ENCODE results near the gene CTNNA2. TPM values are rescaled to one million over a fixed set of nuclear protein-coding genes. Genes with fewer than 3 reads are reported as not detected.

CTNNA2 gene
- total RNA-seq, 6 donors from 2014 or later: not detected

GRCh38 chr2:79564065-79564464 lies 51.2 kb downstream of the CTNNA2 start:
- DNase-seq (no peak), ATAC-seq (ENCODE audit: low FRiP score in 2 of 2) (no peak)
- no peaks in the 10 kb centered on the region for H3K9me3 ChIP-seq
- WGBS, 2 donors: 88 to 95% methylated on average over 6 of the region's 6 CpGs
- H3K36me3 ChIP-seq: no peaks in the 10 kb centered on the region
- no peaks in the 10 kb centered on the region for H3K4me1 ChIP-seq
- no peaks in the 10 kb centered on the region for H3K27me3 ChIP-seq
- no peak overlapping the region for H3K27ac ChIP-seq
- H3K4me3 ChIP-seq: no peak overlapping the region
- TF ChIP-seq POLR2A (IDR thresholded peaks at IDR 0.05): no peak
- TF ChIP-seq POLR2AphosphoS5 (IDR thresholded peaks at IDR 0.05): no peak
- no peak for TF ChIP-seq CTCF (IDR thresholded peaks at IDR 0.05)
- no peak for TF ChIP-seq EP300 (IDR thresholded peaks at IDR 0.05)

GRCh38 chr2:79569048-79569447 lies 56.2 kb downstream of the CTNNA2 start:
- ATAC-seq (ENCODE audit: low FRiP score in 2 of 2) (no peak), DNase-seq (no peak)
- Histone ChIP-seq H3K4me1 (no peaks in the 10 kb centered on the region), H3K27me3 (no peaks in the 10 kb centered on the region), H3K36me3 (no peaks in the 10 kb centered on the region), H3K27ac (no peak overlapping the region), H3K4me3 (no peak overlapping the region), H3K9me3 (no peaks in the 10 kb centered on the region)
- no peak for TF ChIP-seq EP300 (IDR thresholded peaks at IDR 0.05)
- no peak for TF ChIP-seq POLR2AphosphoS5 (IDR thresholded peaks at IDR 0.05)
- no peak for TF ChIP-seq POLR2A (IDR thresholded peaks at IDR 0.05)
- no peak for TF ChIP-seq CTCF (IDR thresholded peaks at IDR 0.05)
- 69 to 74% methylated on average over 5 of the region's 5 CpGs for WGBS, 2 donors

- TF ChIP-seq CTCF (IDR thresholded peaks at IDR 0.05): no peak
- no peak for TF ChIP-seq POLR2A (IDR thresholded peaks at IDR 0.05)
- no peak for TF ChIP-seq POLR2AphosphoS5 (IDR thresholded peaks at IDR 0.05)
- TF ChIP-seq EP300 (IDR thresholded peaks at IDR 0.05): no peak
- Histone ChIP-seq H3K36me3 (no peaks in the 10 kb centered on the region), H3K27me3 (no peaks in the 10 kb centered on the region), H3K4me3 (no peak overlapping the region), H3K27ac (no peak overlapping the region), H3K9me3 (no peaks in the 10 kb centered on the region), H3K4me1 (no peaks in the 10 kb centered on the region)
- WGBS, 2 donors: 70 to 72% methylated on average over 6 of the region's 6 CpGs
- DNase-seq: no peak
- no peak for ATAC-seq (ENCODE audit: low FRiP score in 2 of 2)
Measured at GRCh38 chr2:79573895-79574674, 61.2 kb downstream of the CTNNA2 start.

DNA sequence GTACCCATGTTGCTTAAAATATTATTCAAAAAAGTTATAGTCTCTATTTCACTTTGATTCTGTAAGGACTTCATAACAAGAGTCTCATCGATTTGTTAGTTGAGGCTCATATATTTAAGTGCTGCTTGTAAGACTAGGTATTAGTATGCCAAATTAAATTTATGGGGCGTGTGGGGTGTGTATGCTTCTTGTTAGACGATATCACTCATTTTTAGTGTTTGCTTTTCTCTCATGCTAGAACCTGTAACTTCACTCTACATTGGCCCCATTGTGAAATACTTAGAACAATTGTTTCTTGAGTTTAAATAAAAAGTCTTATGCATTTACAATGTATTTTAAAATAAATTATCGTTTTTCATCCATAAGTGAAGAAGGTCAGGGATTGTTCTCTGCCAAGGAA lies 63.6 kb downstream of the CTNNA2 start:
- no peaks in the 10 kb centered on the region for H3K36me3 ChIP-seq
- TF ChIP-seq CTCF (IDR thresholded peaks at IDR 0.05) (no peak), POLR2A (IDR thresholded peaks at IDR 0.05) (no peak), EP300 (IDR thresholded peaks at IDR 0.05) (no peak), POLR2AphosphoS5 (IDR thresholded peaks at IDR 0.05) (no peak)
- DNase-seq (no peak), ATAC-seq (ENCODE audit: low FRiP score in 2 of 2) (no peak)
- 43 to 56% methylated on average over 4 of the region's 4 CpGs for WGBS, 2 donors
- H3K27me3 ChIP-seq: no peaks in the 10 kb centered on the region
- H3K4me3 ChIP-seq: no peak overlapping the region
- no peaks in the 10 kb centered on the region for H3K4me1 ChIP-seq
- no peak overlapping the region for H3K27ac ChIP-seq
- no peaks in the 10 kb centered on the region for H3K9me3 ChIP-seq

- 70 to 86% methylated on average over 1 of the region's 1 CpG for WGBS, 2 donors
- DNase-seq: no peak
- Histone ChIP-seq H3K36me3 (no peaks in the 10 kb centered on the region), H3K27me3 (no peaks in the 10 kb centered on the region), H3K27ac (no peak overlapping the region), H3K4me3 (no peak overlapping the region), H3K9me3 (no peaks in the 10 kb centered on the region), H3K4me1 (no peaks in the 10 kb centered on the region)
- TF ChIP-seq POLR2AphosphoS5 (IDR thresholded peaks at IDR 0.05) (no peak), EP300 (IDR thresholded peaks at IDR 0.05) (no peak), POLR2A (IDR thresholded peaks at IDR 0.05) (no peak), CTCF (IDR thresholded peaks at IDR 0.05) (no peak)
- no peak for ATAC-seq (ENCODE audit: low FRiP score in 2 of 2)
Measured at GRCh38 chr2:79578952-79579351, 66.1 kb downstream of the CTNNA2 start.
